Frontal cortex (tissue), 4 donors: ENCODE measurements around the gene TENM3. TPM values are rescaled to one million over a fixed set of nuclear protein-coding genes. Genes with fewer than 3 reads are reported as not detected.

ENCODE experiments used
- DNase-seq, 2 donors: peaks; one replicate each; pipeline ENCODE4 v3.0.0; 2012; ENCODE audit warnings: low spot score in 2 of 2
- FAIRE-seq: peaks from 2 replicates; lab custom pipeline; 2012; peaks lifted over from hg19 to GRCh38; lab: Jason Lieb, UNC
- total RNA-seq: library from RNA; depleted of rRNA; stranded (reverse); fragments of >200 nt; gene quantifications from one replicate; pipeline ENCODE4 v1.2.3, GENCODE V29; 2014
- donor health status: control.
- donor health status: control.
- donor health status: control.

Gene TENM3
- total RNA-seq, 1 donor from 2014 or later: 78.3 TPM

GRCh38 chr4:182425302-182425701 is 182.1 kb downstream of the TENM3 start:
- no peak for DNase-seq
- FAIRE-seq: no peak

DNA sequence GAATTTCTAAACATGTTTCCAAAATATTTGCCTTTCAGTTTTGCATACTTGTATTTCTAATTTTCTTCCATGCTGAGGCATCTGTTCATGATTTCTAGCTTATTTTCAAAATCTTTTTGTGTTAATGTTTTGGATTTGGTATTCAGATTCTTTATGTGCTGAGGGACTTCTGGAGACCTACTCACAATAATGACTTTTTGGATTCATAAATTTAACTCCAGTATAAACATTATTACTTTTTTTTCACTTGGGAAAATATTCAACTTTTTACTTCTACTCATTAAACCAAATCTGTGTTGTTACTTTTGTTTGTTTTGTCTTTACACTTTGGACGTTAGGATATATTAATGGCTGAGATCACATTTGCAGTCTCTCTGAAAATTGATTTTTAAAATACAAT is 183.7 kb downstream of the TENM3 start:
- DNase-seq (no peak), FAIRE-seq (no peak)

DNA sequence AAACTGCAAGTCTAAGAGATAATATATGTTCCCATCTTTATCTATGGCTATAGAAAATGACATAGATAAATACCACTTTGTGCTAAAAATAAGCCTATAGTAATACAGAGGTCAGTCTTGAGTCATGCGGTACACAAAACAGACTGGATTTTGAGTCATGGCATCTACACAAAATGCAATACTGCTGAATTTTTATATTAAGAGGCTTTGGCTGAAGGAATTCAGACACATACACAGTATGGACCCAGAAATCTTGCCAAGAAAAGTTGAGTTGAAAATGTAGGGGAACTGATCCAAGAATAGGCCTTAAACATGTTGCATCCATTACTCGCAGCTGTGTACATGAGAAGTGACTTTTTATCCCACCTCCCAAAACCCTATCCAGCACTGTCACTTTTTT is 184.4 kb downstream of the TENM3 start:
- FAIRE-seq (no peak), DNase-seq (no peak)

GRCh38 chr4:182429896-182430295 is 186.7 kb downstream of the TENM3 start:
- DNase-seq (no peak), FAIRE-seq (no peak)

DNA sequence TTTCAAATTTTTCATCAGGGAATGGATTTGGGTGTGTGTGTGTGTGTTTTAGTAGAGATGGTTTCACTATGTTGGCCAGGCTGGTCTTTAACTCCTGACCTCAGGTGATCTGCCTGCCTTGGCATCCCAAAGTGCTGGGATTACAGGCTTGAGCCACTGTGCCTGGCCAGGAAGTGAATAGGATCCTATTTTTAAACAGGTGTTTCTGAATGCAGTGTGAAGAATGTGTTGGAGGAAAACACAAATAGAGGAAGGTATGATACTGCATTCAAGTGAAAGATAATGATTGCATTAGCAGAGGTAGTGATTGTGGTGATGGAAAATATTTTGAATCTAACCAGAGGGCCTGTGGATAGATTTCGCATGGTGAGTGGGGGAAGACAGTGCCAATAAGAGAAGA is 189.6 kb downstream of the TENM3 start:
- DNase-seq (no peak), FAIRE-seq (no peak)

GRCh38 chr4:182434720-182435119 is 191.5 kb downstream of the TENM3 start:
- FAIRE-seq (no peak), DNase-seq (no peak)

GRCh38 chr4:182435401-182435800 is 192.2 kb downstream of the TENM3 start:
- no peak for DNase-seq

DNA sequence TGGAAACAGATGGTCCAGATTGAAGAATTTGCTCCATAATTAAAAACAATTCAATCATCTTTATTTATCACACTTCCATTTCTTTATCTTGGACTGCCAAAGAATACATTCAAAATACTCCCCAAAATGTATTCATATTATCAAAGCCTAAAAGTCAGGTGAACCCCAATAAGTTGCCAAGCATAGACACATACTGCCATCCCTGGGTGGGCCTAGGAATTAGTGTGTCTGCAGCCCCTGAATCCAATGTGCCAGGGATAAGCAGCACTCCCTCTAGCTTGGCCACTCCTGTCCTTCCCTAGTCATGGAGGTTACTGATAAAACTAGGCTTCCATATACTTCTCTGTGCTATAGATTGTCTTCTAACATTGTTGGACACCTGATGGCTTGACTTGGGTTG is 199.9 kb downstream of the TENM3 start:
- DNase-seq (no peak), FAIRE-seq (no peak)

More at GRCh38 chr4:182435401-182435800, 192.2 kb downstream of the TENM3 start:
- no peak for FAIRE-seq

GRCh38 chr4:182447767-182448280 is 204.6 kb downstream of the TENM3 start:
- FAIRE-seq (no peak), DNase-seq (peak in 1 of 2 donors; percentile 28)

DNA sequence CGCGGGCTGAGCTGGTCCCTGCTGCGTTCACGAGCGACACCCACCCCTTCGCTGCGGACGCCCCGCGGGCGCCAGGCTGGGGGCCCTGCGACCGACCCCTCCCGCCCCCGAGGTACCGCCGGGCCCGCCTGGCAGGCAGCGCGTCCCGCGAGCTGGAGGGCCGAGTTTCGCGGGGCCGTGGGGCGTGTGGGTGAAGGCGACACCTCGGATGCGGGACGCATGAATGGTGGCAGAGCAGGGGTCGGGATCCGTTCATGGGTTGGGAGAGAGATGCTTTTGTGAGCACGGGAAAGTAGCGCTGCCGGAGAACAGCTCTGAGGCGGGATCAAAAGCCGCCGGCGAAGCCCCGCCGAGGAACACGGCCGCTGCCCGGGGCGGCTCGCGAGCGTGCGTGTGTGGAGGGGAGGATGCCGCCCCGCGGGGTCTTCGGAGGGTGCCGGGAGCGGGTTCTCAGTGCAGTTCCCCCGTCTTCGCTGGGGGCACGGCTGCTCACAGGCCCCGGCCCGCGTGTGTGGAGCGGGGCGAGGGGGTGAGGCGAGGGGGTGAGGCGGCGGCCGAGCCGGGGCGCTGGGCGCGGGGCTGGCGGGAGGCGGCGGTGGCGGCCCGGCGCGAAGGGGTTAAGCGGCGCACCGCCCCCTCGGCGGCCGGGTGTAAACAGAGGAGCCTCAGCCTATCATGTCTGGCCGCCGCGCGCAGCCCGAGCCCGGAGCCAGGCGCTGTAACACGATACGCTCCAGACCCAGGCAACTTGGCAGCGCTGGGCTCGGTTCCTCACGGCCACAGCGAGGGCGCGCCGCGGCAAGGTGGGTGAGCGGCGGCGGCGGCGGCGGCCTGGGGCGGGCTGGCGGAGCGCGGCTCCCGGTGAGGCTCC is 205.3 kb downstream of the TENM3 start:
- FAIRE-seq (no peak), DNase-seq (peak; percentile 83 to 88)

- no peak for FAIRE-seq
Measured at GRCh38 chr4:182449186-182449929, 206.2 kb downstream of the TENM3 start.

DNA sequence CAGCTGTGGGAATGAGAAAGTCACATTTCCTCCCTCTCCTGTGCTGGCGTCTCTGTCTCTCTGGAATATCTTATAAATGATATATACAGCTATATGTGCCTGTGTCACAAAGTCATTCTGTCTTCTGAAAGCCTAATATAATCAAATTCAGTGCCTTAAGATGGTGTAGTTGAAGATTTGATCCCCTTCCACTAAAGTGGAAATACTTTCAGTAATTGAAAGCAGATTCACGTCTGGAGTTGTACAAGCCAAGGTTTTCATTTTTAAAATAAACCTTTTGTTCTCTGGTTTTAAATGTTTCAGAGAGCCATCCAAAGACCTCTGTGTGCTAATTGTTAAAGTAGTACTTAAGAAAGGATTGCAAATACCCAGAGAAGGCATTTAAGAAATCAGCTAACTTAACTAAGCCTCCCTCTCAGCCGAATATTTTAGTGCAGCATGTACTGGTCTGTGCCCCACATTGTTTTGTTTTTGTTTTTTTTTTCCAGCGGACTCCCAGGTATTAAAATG is 206.8 kb downstream of the TENM3 start:
- FAIRE-seq (no peak), DNase-seq (no peak)

More at GRCh38 chr4:182449186-182449929, 206.2 kb downstream of the TENM3 start:
- peak in 1 of 2 donors; percentile 21 for DNase-seq

DNA sequence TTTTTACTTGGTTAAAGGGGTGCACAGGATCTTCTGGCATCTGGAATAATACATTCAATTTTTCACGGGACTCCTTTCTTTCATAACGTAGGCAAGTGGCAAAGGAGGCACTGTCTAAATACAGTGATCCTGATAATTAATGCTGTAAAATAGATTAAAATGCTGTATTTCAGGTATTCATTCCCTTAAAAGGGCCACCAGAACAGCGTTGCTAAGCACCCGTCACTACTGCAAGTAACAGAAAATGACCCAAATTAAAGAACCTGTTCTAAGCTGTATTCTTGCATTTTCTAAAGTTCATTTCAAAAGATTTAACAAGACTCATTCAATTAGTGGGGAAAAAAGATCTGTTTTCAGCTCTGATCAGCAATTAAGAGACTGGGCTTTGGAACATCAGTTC is 208.2 kb downstream of the TENM3 start:
- DNase-seq: no peak
- FAIRE-seq: no peak

- no peak for FAIRE-seq
- no peak for DNase-seq
Measured at GRCh38 chr4:182453830-182454229, 210.6 kb downstream of the TENM3 start.

GRCh38 chr4:182454440-182455013 is 211.3 kb downstream of the TENM3 start:
- DNase-seq: no peak
- no peak for FAIRE-seq

DNA sequence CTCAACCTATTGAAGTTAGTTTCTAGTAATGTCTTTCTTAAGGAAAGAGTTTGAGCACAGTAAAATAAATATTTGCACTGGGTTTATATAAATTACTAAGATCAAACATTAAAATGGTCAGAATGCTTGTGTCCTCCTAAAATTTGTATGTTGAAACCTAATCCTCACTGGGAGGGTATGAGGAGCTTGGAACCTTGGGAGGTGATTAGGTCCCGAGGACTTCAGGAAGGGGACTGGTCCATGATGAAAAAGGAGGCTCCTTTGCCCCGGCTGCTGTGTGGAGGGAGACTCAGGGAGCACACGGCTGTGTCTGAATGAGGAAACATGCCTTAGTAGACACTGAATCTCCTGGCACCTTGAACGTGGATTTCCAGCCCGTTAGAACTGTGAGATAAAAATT is 221.9 kb downstream of the TENM3 start:
- FAIRE-seq (no peak), DNase-seq (no peak)

DNA sequence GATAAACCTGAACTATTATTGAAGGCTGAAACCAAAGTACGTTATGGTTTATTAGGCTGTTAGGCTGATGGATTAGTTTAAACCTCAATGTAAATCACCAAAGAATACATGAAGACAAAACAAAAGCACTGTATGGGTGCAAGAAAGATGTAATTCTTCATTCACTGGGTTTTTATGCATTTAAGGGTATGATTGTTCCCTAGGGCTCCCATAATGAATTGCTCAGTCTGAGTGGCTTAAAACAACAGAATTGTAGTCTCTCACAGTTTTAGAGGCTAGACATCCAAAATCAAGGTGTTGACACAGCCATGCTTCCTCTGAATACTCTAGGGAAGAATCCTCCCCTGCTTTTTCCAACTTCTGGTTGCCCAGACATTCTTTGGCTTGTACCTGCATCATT is 222.8 kb downstream of the TENM3 start:
- DNase-seq: no peak
- no peak for FAIRE-seq

DNA sequence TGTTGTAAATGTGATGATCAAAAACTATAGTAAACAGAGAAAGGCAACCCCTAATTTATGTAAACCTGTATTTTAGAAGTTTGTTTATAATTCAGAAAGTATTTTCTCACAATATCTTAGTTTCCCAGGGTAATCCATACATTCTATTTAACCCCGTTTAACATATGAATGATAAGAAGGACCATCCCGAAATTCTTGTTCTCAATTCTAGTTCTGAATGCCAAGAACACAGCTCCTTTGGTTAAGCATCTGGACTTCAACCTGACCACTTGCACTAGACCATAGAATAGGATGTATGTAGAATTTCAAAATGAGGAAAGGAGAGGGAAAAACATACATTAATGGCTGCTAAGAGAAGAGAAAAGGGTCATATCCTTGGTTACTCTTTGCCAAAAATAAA is 227.0 kb downstream of the TENM3 start:
- no peak for DNase-seq
- FAIRE-seq: no peak

- DNase-seq: no peak
Measured at GRCh38 chr4:182475539-182475938, 232.3 kb downstream of the TENM3 start.

GRCh38 chr4:182478475-182478874 is 235.3 kb downstream of the TENM3 start:
- no peak for FAIRE-seq
- peak in 1 of 2 donors; percentile 7 for DNase-seq

More at GRCh38 chr4:182475539-182475938, 232.3 kb downstream of the TENM3 start:
- no peak for FAIRE-seq
